ENCODE measurements around the gene NUBP1.

Gene NUBP1

DNA sequence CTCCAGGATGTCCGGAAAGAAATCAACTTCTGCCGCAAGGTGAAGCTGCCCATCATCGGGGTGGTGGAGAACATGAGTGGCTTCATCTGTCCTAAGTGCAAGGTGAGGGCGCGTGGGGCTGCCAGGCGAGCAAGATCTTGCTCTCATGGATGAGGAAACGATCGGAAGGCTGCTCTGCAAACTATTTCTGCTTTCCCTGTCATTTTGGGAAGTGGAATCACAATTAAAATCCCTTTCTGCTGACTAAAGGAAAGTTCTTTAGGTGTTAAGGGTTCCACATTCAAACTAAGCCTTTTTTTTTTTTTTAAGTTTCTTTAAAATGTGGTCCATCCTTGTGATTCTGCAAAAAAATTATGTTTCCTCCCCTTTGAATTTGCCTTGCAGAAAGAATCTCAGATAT lies 17.7 kb downstream of the NUBP1 start:
- H3K9ac ChIP-seq (ENCODE audit: low read depth, low read length, poor library complexity, severe bottlenecking) = no peak overlapping the region
- H3K27me3 ChIP-seq (ENCODE audit: insufficient read depth, low read length, poor library complexity, severe bottlenecking) = no peaks in the 10 kb centered on the region
- no peaks in the 10 kb centered on the region for H3F3A ChIP-seq (ENCODE audit: low read depth)
- TF ChIP-seq EZH2phosphoT487 (IDR thresholded peaks at IDR 0.05; ENCODE audit: borderline replicate concordance) = no peak
- TF ChIP-seq, protein P1, sequence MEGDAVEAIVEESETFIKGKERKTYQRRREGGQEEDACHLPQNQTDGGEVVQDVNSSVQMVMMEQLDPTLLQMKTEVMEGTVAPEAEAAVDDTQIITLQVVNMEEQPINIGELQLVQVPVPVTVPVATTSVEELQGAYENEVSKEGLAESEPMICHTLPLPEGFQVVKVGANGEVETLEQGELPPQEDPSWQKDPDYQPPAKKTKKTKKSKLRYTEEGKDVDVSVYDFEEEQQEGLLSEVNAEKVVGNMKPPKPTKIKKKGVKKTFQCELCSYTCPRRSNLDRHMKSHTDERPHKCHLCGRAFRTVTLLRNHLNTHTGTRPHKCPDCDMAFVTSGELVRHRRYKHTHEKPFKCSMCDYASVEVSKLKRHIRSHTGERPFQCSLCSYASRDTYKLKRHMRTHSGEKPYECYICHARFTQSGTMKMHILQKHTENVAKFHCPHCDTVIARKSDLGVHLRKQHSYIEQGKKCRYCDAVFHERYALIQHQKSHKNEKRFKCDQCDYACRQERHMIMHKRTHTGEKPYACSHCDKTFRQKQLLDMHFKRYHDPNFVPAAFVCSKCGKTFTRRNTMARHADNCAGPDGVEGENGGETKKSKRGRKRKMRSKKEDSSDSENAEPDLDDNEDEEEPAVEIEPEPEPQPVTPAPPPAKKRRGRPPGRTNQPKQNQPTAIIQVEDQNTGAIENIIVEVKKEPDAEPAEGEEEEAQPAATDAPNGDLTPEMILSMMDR (conservative IDR thresholded peaks at IDR 0.05; ENCODE audit: low read length) = no peak
- no peak overlapping the region for H3K4me3 ChIP-seq (ENCODE audit: low read length, poor library complexity, severe bottlenecking)
- no peak overlapping the region for H2AFZ ChIP-seq (ENCODE audit: low read length)
- no peaks in the 10 kb centered on the region for H3K9me2 ChIP-seq (replicated peaks; ENCODE audit: low read depth, low read length)
- no peaks in the 10 kb centered on the region for H3K36me3 ChIP-seq (ENCODE audit: insufficient read depth, low read length)
- H3K9me3 ChIP-seq (ENCODE audit: insufficient read depth, low read depth, low read length) = no peaks in the 10 kb centered on the region
- no peak overlapping the region for H3K4me2 ChIP-seq (ENCODE audit: low read depth, low read length, poor library complexity, severe bottlenecking)
- H4K20me1 ChIP-seq (ENCODE audit: insufficient read depth, low read length, poor library complexity, severe bottlenecking) = no peaks in the 10 kb centered on the region
- no peaks in the 10 kb centered on the region for H3K79me2 ChIP-seq (ENCODE audit: insufficient read depth, low read length)
- H3K4me1 ChIP-seq (ENCODE audit: insufficient read depth, low read length, poor library complexity, severe bottlenecking) = peaks cover 27% of the 10 kb centered on the region

DNA sequence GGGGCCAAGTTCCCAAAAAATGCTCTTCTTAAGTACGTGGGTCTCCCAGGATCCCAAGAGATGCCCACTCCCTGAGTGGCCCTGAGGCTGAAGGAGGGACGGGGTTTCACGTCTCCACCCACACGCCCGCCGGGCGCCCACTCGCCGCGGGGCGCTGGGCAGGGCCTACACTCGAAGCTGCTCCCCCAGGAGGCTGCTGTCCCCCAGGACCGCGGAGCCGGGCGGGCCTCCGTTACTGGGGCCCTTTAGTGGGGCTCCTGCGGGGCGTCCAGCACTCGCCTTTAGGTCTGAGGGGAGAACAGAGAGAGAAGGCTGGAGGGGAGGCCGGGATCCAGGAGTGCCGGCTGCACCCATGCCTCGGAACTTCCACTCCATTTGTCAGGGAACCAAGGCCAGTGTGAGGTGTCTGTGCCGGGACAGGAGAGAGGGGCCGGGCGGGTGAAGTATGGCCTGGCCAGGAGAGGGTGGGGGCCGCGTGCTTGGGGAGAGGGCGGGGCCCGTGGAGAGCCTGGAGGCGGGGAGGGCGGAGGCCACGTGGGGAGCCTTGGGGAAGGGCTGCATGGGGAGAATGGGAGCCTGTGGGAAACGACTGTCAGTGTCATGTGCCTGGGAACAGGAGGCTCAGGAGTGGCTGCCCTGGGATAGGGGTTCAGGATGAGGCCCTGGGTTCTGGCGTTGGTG lies 18.8 kb downstream of the NUBP1 start:
- H3K4me1 ChIP-seq (ENCODE audit: insufficient read depth, low read length, poor library complexity, severe bottlenecking) = peaks cover 27% of the 10 kb centered on the region
- H3K79me2 ChIP-seq (ENCODE audit: insufficient read depth, low read length) = no peaks in the 10 kb centered on the region
- no peaks in the 10 kb centered on the region for H3K9me3 ChIP-seq (ENCODE audit: insufficient read depth, low read depth, low read length)
- TF ChIP-seq, protein P1 (conservative IDR thresholded peaks at IDR 0.05; ENCODE audit: low read length) = no peak
- TF ChIP-seq EZH2phosphoT487 (IDR thresholded peaks at IDR 0.05; ENCODE audit: borderline replicate concordance) = no peak
- peak overlapping the region; percentile 73 for H3K9ac ChIP-seq (ENCODE audit: low read depth, low read length, poor library complexity, severe bottlenecking)
- no peak overlapping the region for H3K4me3 ChIP-seq (ENCODE audit: low read length, poor library complexity, severe bottlenecking)
- H3K4me2 ChIP-seq (ENCODE audit: low read depth, low read length, poor library complexity, severe bottlenecking) = peak overlapping the region; percentile 64
- no peak overlapping the region for H2AFZ ChIP-seq (ENCODE audit: low read length)
- H3K9me2 ChIP-seq (replicated peaks; ENCODE audit: low read depth, low read length) = no peaks in the 10 kb centered on the region
- no peaks in the 10 kb centered on the region for H4K20me1 ChIP-seq (ENCODE audit: insufficient read depth, low read length, poor library complexity, severe bottlenecking)
- no peaks in the 10 kb centered on the region for H3K27me3 ChIP-seq (ENCODE audit: insufficient read depth, low read length, poor library complexity, severe bottlenecking)
- H3K36me3 ChIP-seq (ENCODE audit: insufficient read depth, low read length) = no peaks in the 10 kb centered on the region
- H3F3A ChIP-seq (ENCODE audit: low read depth) = no peaks in the 10 kb centered on the region

DNA sequence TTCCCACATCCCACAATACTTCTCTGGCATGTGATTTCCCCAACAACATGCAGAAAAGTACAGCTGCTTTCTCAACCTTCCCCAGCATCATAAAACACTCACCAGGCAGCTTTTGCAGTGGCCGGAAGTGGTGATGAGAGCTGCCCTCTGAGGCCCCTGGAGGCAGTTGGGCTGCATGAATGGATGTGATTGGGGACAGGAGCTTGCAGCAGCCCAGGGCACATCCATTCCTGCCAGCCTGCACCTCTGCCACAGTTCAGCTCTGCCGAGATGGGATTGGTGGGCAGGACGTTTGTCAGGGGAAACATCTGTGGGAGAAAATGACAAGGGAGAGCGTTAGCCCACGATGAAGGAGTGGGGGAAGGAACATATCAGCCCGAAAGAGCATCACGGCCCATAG lies 19.8 kb downstream of the NUBP1 start:
- H3K79me2 ChIP-seq (ENCODE audit: insufficient read depth, low read length) = no peaks in the 10 kb centered on the region
- H3K36me3 ChIP-seq (ENCODE audit: insufficient read depth, low read length) = no peaks in the 10 kb centered on the region
- no peaks in the 10 kb centered on the region for H3K9me3 ChIP-seq (ENCODE audit: insufficient read depth, low read depth, low read length)
- TF ChIP-seq, protein P1 (conservative IDR thresholded peaks at IDR 0.05; ENCODE audit: low read length) = no peak
- no peak for TF ChIP-seq EZH2phosphoT487 (IDR thresholded peaks at IDR 0.05; ENCODE audit: borderline replicate concordance)
- H3K4me3 ChIP-seq (ENCODE audit: low read length, poor library complexity, severe bottlenecking) = peak overlapping the region; percentile 38
- H2AFZ ChIP-seq (ENCODE audit: low read length) = no peak overlapping the region
- no peaks in the 10 kb centered on the region for H3K27me3 ChIP-seq (ENCODE audit: insufficient read depth, low read length, poor library complexity, severe bottlenecking)
- no peaks in the 10 kb centered on the region for H3K9me2 ChIP-seq (replicated peaks; ENCODE audit: low read depth, low read length)
- H3K4me1 ChIP-seq (ENCODE audit: insufficient read depth, low read length, poor library complexity, severe bottlenecking) = peaks cover 27% of the 10 kb centered on the region
- peak overlapping the region; percentile 64 for H3K4me2 ChIP-seq (ENCODE audit: low read depth, low read length, poor library complexity, severe bottlenecking)
- H3K9ac ChIP-seq (ENCODE audit: low read depth, low read length, poor library complexity, severe bottlenecking) = peak overlapping the region; percentile 73
- no peaks in the 10 kb centered on the region for H3F3A ChIP-seq (ENCODE audit: low read depth)
- H4K20me1 ChIP-seq (ENCODE audit: insufficient read depth, low read length, poor library complexity, severe bottlenecking) = no peaks in the 10 kb centered on the region

Measured in Loucy (cell line).